H1 (cell line): Measurements from ENCODE around the gene DENND4B. TPM values are rescaled to one million over a fixed set of nuclear protein-coding genes. Genes with fewer than 3 reads are reported as not detected.

Experiments
- CTCF ChIA-PET: fragments of 300-600 bp; sonication (Branson Sonifier 250); formaldehyde crosslinking; loops from one replicate; lab custom pipeline; 2021; ENCODE audit not compliant: partially characterized antibody; lab: Charles Lee
- POLR2A ChIA-PET: fragments of 300-600 bp; sonication (Branson Sonifier 250); formaldehyde crosslinking; loops from one replicate; lab custom pipeline; 2021; ENCODE audit warnings: inconsistent platforms; ENCODE audit not compliant: partially characterized antibody; lab: Charles Lee
- DNase-seq, 2 experiments: peaks; one replicate each; pipeline versions ENCODE4 v3.0.0 to v3.0.0-alpha.2; 2010 to 2022; ENCODE audit warnings: low spot score in 2 of 2, low read depth in 1 of 2, mixed read lengths in 1 of 2
- FAIRE-seq: peaks from 2 replicates; lab custom pipeline; 2011; peaks lifted over from hg19 to GRCh38; lab: Jason Lieb, UNC
- H2AFZ ChIP-seq: 2 replicates; pipeline ENCODE4 v1.8.1; 2012; ENCODE audit warnings: low read length, inconsistent platforms
- H2AK5ac ChIP-seq: 2 replicates; pipeline ENCODE4 v1.6.1; 2013; ENCODE audit warnings: low read depth, low read length
- H2BK120ac ChIP-seq: replicated peaks from 2 replicates; pipeline ENCODE3; 2013; ENCODE audit warnings: low read depth, low read length, inconsistent platforms
- H2BK12ac ChIP-seq: 2 replicates; pipeline ENCODE4 v1.6.1; 2013; ENCODE audit warnings: low read depth, low read length
- H2BK15ac ChIP-seq: 2 replicates; pipeline ENCODE4 v1.6.1; 2013; ENCODE audit warnings: low read length
- H2BK20ac ChIP-seq: 2 replicates; pipeline ENCODE4 v1.6.1; 2013; ENCODE audit warnings: low read length
- H2BK5ac ChIP-seq: 2 replicates; pipeline ENCODE4 v1.6.1; 2013; ENCODE audit warnings: low read depth, low read length
- H3K14ac ChIP-seq: 2 replicates; pipeline ENCODE4 v1.6.1; 2013; ENCODE audit warnings: inconsistent platforms; ENCODE audit not compliant: insufficient read length
- H3K18ac ChIP-seq: 2 replicates; pipeline ENCODE4 v1.6.1; 2013; ENCODE audit warnings: low read length; ENCODE audit errors: extremely low read depth
- H3K23ac ChIP-seq: 2 replicates; pipeline ENCODE4 v1.6.1; 2013; ENCODE audit warnings: inconsistent platforms; ENCODE audit not compliant: insufficient read length
- H3K23me2 ChIP-seq: 2 replicates; pipeline ENCODE4 v1.6.1; 2013; ENCODE audit warnings: low read depth, low read length
- H3K27ac ChIP-seq: 2 replicates; pipeline ENCODE4 v1.6.1; 2011; ENCODE audit warnings: low read depth, low read length, inconsistent platforms
- H3K27me3 ChIP-seq, 4 experiments: replicated peaks in 1 of 4; 1 replicate in 1 of 4; 2 replicates in 3 of 4; pipeline versions ENCODE4 v1.6.1 to v1.8.1; 2011 to 2013; ENCODE audit warnings: low read length in 3 of 4, mild to moderate bottlenecking in 3 of 4, inconsistent platforms in 2 of 4, mixed read lengths in 2 of 4, moderate library complexity in 1 of 4; ENCODE audit not compliant: control insufficient read depth in 3 of 4, insufficient read depth in 3 of 4; ENCODE audit errors: extremely low read depth in 1 of 4
- H3K36me3 ChIP-seq, 4 experiments: 2 replicates each; pipeline versions ENCODE4 v1.6.1 to v1.8.1; 2011 to 2013; ENCODE audit warnings: mild to moderate bottlenecking in 4 of 4, low read length in 3 of 4, moderate library complexity in 2 of 4, control low read depth in 1 of 4, inconsistent platforms in 1 of 4; ENCODE audit not compliant: insufficient read depth in 4 of 4, control insufficient read depth in 2 of 4
- H3K4ac ChIP-seq: replicated peaks from 2 replicates; pipeline ENCODE3; 2013; ENCODE audit warnings: low read length, low read depth, mixed read lengths, inconsistent platforms; ENCODE audit not compliant: insufficient read length
- H3K4me1 ChIP-seq, 4 experiments: replicated peaks in 1 of 4; 1 replicate in 1 of 4; 2 replicates in 3 of 4; pipeline versions ENCODE4 v1.6.1 to v1.8.1; 2011 to 2013; ENCODE audit warnings: low read length in 3 of 4, inconsistent platforms in 2 of 4, mixed read lengths in 1 of 4; ENCODE audit not compliant: insufficient read depth in 4 of 4, control insufficient read depth in 3 of 4
- H3K4me2 ChIP-seq, 2 experiments: 2 replicates each; pipeline versions ENCODE4 v1.6.1 to v1.8.1; 2011 to 2013; ENCODE audit warnings: low read depth in 2 of 2, low read length in 2 of 2, control low read depth in 1 of 2, inconsistent platforms in 1 of 2, mild to moderate bottlenecking in 1 of 2; ENCODE audit not compliant: insufficient read depth in 1 of 2
- H3K4me3 ChIP-seq, 4 experiments: fragments of 200-600, 300-600 bp in 1 of 4; sonication (generic), shearing (Covaris generic), sonication (Bioruptor Twin) in 1 of 4; 2 replicates each; pipeline versions ENCODE4 v1.5.1 to v1.8.1; 2011 to 2016; ENCODE audit warnings: low read length in 4 of 4, low read depth in 3 of 4, control low read depth in 2 of 4, inconsistent platforms in 2 of 4, mild to moderate bottlenecking in 2 of 4, mixed read lengths in 1 of 4, moderate library complexity in 1 of 4; ENCODE audit not compliant: insufficient read depth in 2 of 4; ENCODE audit errors: extremely low read depth in 1 of 4
- H3K56ac ChIP-seq: replicated peaks from 2 replicates; pipeline ENCODE3; 2013; ENCODE audit warnings: low read depth, mild to moderate bottlenecking, mixed read lengths, low read length, inconsistent platforms; ENCODE audit not compliant: insufficient read length
- H3K79me1 ChIP-seq: 2 replicates; pipeline ENCODE4 v1.6.1; 2013; ENCODE audit warnings: low read depth, low read length, control low read depth
- H3K79me2 ChIP-seq, 2 experiments: 2 replicates each; pipeline versions ENCODE4 v1.6.1 to v1.8.1; 2012 to 2013; ENCODE audit warnings: low read length in 2 of 2, mild to moderate bottlenecking in 2 of 2, inconsistent platforms in 1 of 2; ENCODE audit not compliant: insufficient read depth in 2 of 2, control insufficient read depth in 1 of 2
- H3K9ac ChIP-seq, 4 experiments: replicated peaks in 1 of 4; 1 replicate in 1 of 4; 2 replicates in 3 of 4; pipeline versions ENCODE4 v1.6.1 to v1.8.1; 2011 to 2013; ENCODE audit warnings: low read depth in 3 of 4, low read length in 3 of 4, control low read depth in 2 of 4, mild to moderate bottlenecking in 2 of 4, moderate library complexity in 2 of 4, inconsistent platforms in 1 of 4; ENCODE audit errors: extremely low read depth in 1 of 4
- H3K9me3 ChIP-seq, 2 experiments: 2 replicates each; pipeline versions ENCODE4 v1.6.1 to v1.8.1; 2012 to 2013; ENCODE audit warnings: mild to moderate bottlenecking in 2 of 2, moderate library complexity in 2 of 2, control low read depth in 1 of 2, inconsistent platforms in 1 of 2, low read depth in 1 of 2, low read length in 1 of 2, mixed read lengths in 1 of 2; ENCODE audit not compliant: insufficient read depth in 2 of 2
- H4K20me1 ChIP-seq, 2 experiments: replicated peaks in 1 of 2; 2 replicates each; pipeline versions ENCODE3 to v1.8.1; 2011 to 2013; ENCODE audit warnings: inconsistent platforms in 2 of 2, low read length in 2 of 2, mild to moderate bottlenecking in 1 of 2; ENCODE audit not compliant: insufficient read depth in 2 of 2, control insufficient read depth in 1 of 2
- H4K5ac ChIP-seq: 2 replicates; pipeline ENCODE4 v1.6.1; 2013; ENCODE audit warnings: low read length, low read depth, mixed read lengths, inconsistent platforms; ENCODE audit not compliant: insufficient read length
- H4K8ac ChIP-seq: 2 replicates; pipeline ENCODE4 v1.8.0; 2013; ENCODE audit warnings: mild to moderate bottlenecking, moderate library complexity, low read length, inconsistent platforms; ENCODE audit not compliant: insufficient read depth; ENCODE audit errors: extremely low read depth
- H4K91ac ChIP-seq: replicated peaks from 2 replicates; pipeline ENCODE3; 2013; ENCODE audit warnings: low read length, mixed read lengths, inconsistent platforms; ENCODE audit not compliant: insufficient read length
- NRF1 ChIP-seq: IDR thresholded peaks from 2 replicates; pipeline ENCODE4 v1.6.1; 2011; ENCODE audit warnings: mild to moderate bottlenecking, low read depth, low read length, improper control_type of control experiment
- POLR2A ChIP-seq, 2 experiments: IDR thresholded peaks; 1 replicate in 1 of 2; 2 replicates in 1 of 2; pipeline ENCODE4 v1.6.1; 2011; ENCODE audit warnings: low read depth in 2 of 2, low read length in 2 of 2, mild to moderate bottlenecking in 2 of 2; ENCODE audit errors: control extremely low read depth in 1 of 2
- POU5F1 ChIP-seq: IDR thresholded peaks from 2 replicates; pipeline ENCODE4 v1.6.1; 2011; ENCODE audit warnings: low read depth, mild to moderate bottlenecking, low read length, moderate library complexity
- RFX5 ChIP-seq: IDR thresholded peaks from 2 replicates; pipeline ENCODE4 v1.6.1; 2011; ENCODE audit warnings: low read depth, low read length, improper control_type of control experiment, borderline replicate concordance
- RNF2 ChIP-seq: fragments of 200-900, 300-1000 bp; sonication (generic); IDR thresholded peaks from 2 replicates; pipeline ENCODE4 v1.7.1; 2016; ENCODE audit warnings: borderline replicate concordance, low read depth, mild to moderate bottlenecking, antibody characterized with exemption, low read length; ENCODE audit not compliant: poor library complexity, severe bottlenecking; ENCODE audit errors: missing control alignments
- RXRA ChIP-seq: IDR thresholded peaks from 2 replicates; pipeline ENCODE4 v1.6.1; 2011; ENCODE audit warnings: low read depth, mild to moderate bottlenecking, low read length, moderate library complexity; ENCODE audit not compliant: insufficient read depth
- SIX5 ChIP-seq: IDR thresholded peaks from 2 replicates; pipeline ENCODE4 v1.6.1; 2011; ENCODE audit warnings: mild to moderate bottlenecking, low read depth, low read length
- SP1 ChIP-seq: IDR thresholded peaks from 2 replicates; pipeline ENCODE4 v1.6.1; 2011; ENCODE audit warnings: low read depth, low read length
- SUZ12 ChIP-seq: fragments of 200-600 bp; sonication (generic); IDR thresholded peaks from 2 replicates; pipeline ENCODE4 v1.6.1; 2012; ENCODE audit warnings: mild to moderate bottlenecking, inconsistent platforms, low read length, moderate library complexity, mixed read lengths
- TEAD4 ChIP-seq: IDR thresholded peaks from 2 replicates; pipeline ENCODE4 v1.6.1; 2012; ENCODE audit warnings: low read depth, low read length, inconsistent platforms, mixed read lengths
- ZNF274 ChIP-seq: IDR thresholded peaks from 2 replicates; pipeline ENCODE4 v1.7.0; 2012; ENCODE audit warnings: low read length, borderline replicate concordance; ENCODE audit errors: extremely low read depth
- WGBS, 2 experiments: shearing (Covaris generic) in 1 of 2; methylation state at CpG; one replicate each; pipeline versions ENCODE4 v1.1.6 to v1.1.7; 2013 to 2015; ENCODE audit warnings: low lambda C conversion rate in 2 of 2, mixed read lengths in 2 of 2, inconsistent platforms in 1 of 2, low coverage in 1 of 2, missing lambda C conversion rate in 1 of 2; ENCODE audit not compliant: insufficient replicate concordance in 2 of 2, insufficient coverage in 1 of 2, insufficient read length in 1 of 2; ENCODE audit errors: extremely low coverage in 1 of 2, missing lambda C conversion rate in 1 of 2; 5-methylcytosine and 5-hydroxymethylcytosine counted together
- polyA plus RNA-seq, 7 experiments: library from polyadenylated mRNA; depleted of rRNA in 3 of 7; stranded (reverse) in 5 of 7; unstranded in 2 of 7; fragments of >200 nt in 5 of 7; fragments of 200-250 nt in 2 of 7; gene quantifications; 1 replicate in 5 of 7; 2 replicates in 1 of 7; 4 replicates in 1 of 7; pipeline versions ENCODE4 v1.2.1 to v1.2.3, GENCODE V29; 2011 to 2013; ENCODE audit warnings: missing spikeins in 2 of 7, mixed read lengths in 2 of 7
- total RNA-seq: library from RNA; stranded (reverse); fragmentation: NEBNext Ultra II Directional; extraction: Animal tissue kit (Norgen Biotek cat#: 25700); gene quantifications from 2 replicates; pipeline ENCODE4 v1.2.1, GENCODE V29; 2021
- TF ChIP-seq, protein P1 (sequence below): IDR thresholded peaks from 2 replicates; pipeline ENCODE4 v1.6.1; 2011; ENCODE audit warnings: low read length, improper control_type of control experiment

The DENND4B gene
- total and polyA plus RNA-seq, 2 of the 8 experiments (the other 6 are each of a cell fraction or from before 2014, with no cell fraction given) = 45.6 to 61.1 TPM

DNA sequence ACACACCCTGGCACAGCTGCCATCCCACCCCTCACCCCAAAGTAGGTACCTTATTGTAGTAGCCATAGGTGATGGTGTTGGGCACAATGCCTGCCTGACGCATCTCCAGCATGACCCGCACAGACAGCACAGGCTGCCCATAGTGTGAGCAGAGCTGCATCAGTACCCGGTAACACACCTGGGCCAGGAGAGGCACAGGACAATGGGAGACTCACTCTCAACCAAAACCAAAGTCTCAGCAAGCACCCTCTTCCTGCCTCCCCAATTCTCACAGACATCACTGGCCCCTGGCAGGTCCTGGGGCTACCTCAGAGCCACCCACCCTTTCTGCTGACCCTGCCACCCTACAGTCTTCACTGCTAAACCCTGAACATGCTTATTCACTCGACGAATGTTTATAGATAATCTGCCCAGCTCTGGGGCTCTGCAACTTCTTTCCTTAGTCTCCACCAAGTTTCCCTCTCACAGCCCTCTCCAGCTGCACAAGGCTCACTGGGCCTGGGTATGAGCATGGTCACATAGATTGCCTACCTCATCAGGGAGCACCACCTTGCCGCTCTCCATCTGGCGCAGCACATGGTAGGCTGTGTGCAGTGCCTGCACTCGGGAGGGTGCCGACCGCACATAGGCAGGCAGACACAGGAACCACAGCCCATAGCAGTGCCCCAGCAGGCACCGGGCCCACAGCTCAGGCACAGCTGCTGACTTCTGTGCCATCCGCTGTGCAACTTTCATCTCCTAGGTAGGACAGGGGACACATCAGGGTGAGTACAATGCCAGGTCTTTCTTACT lies 10.3 kb downstream of the DENND4B start:
- no peak overlapping the region for H3K4me2 ChIP-seq
- no peak overlapping the region for H2AFZ ChIP-seq
- no peaks in the 10 kb centered on the region for H3K27me3 ChIP-seq
- no peaks in the 10 kb centered on the region for H3K79me2 ChIP-seq
- no peak overlapping the region for H4K91ac ChIP-seq
- H3K4me3 ChIP-seq = no peak overlapping the region
- H4K20me1 ChIP-seq = peaks cover 0 to 10% of the 10 kb centered on the region in 2 experiments
- H2BK20ac ChIP-seq = no peak overlapping the region
- H3K9me3 ChIP-seq = no peaks in the 10 kb centered on the region
- 93% methylated on average over 12 of the region's 12 CpGs; no CpG with 5 or more reads in 1 of the 2 experiments for WGBS, 2 experiments
- no peak overlapping the region for H3K9ac ChIP-seq
- H3K4ac ChIP-seq = no peak overlapping the region
- DNase-seq (no peak), FAIRE-seq (no peak)
- H3K18ac ChIP-seq = no peak overlapping the region
- ChIA-PET POLR2A (interaction anchor here (0.8 to 6.6 kb wide), 5 partner anchors 7 to 41 kb away, joined by 3 to 60 read pairs (median 8); partner anchors contain the start of genes DENND4B, GATAD2B and JTB), CTCF (interaction anchor here (1.8 kb wide), 1 partner anchor 13 kb away, joined by 5 read pairs; the partner anchor contains the start of gene GATAD2B)
- H3K36me3 ChIP-seq = peaks cover 15 to 66% (median 51%) of the 10 kb centered on the region in 4 experiments
- no peaks in the 10 kb centered on the region for H3K4me1 ChIP-seq
- no peaks in the 10 kb centered on the region for H3K23me2 ChIP-seq
- H2BK5ac ChIP-seq = no peak overlapping the region
- no peak overlapping the region for H2BK15ac ChIP-seq
- H3K27ac ChIP-seq = no peak overlapping the region
- no peaks in the 10 kb centered on the region; the same call in 1 of the 2 replicates for H3K79me1 ChIP-seq
- no peak overlapping the region for H3K23ac ChIP-seq
- no peak overlapping the region for H3K56ac ChIP-seq
- no peak overlapping the region for H3K14ac ChIP-seq
- no peak overlapping the region for H4K8ac ChIP-seq
- H2BK120ac ChIP-seq = no peak overlapping the region
- no peak overlapping the region for H2BK12ac ChIP-seq
- H2AK5ac ChIP-seq = no peak overlapping the region
- no peak overlapping the region for H4K5ac ChIP-seq
- TF ChIP-seq, protein P1, sequence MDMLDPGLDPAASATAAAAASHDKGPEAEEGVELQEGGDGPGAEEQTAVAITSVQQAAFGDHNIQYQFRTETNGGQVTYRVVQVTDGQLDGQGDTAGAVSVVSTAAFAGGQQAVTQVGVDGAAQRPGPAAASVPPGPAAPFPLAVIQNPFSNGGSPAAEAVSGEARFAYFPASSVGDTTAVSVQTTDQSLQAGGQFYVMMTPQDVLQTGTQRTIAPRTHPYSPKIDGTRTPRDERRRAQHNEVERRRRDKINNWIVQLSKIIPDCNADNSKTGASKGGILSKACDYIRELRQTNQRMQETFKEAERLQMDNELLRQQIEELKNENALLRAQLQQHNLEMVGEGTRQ = no peak
- TF ChIP-seq RXRA (no peak), NRF1 (no peak), SP1 (no peak), SIX5 (no peak), TEAD4 (no peak), POU5F1 (no peak), SUZ12 (no peak), ZNF274 (no peak), RNF2 (no peak), POLR2A (IDR thresholded peaks at IDR 0.05; ENCODE audit: control extremely low read depth in 1 of 2, low read depth in 2 of 2, low read length in 2 of 2) (no peak), RFX5 (no peak)
